Peyer's patch (tissue), 4 donors: ENCODE results near the gene ZNF764.

Experiments used
- CTCF ChIP-seq, 6 experiments: fragments of 450-650 bp in 4 of 6; fragments of 200-600 bp in 2 of 6; sonication (generic) in 1 of 6; IDR thresholded peaks; one replicate each; pipeline ENCODE4 v1.5.1; 2017 to 2019; ENCODE audit warnings: antibody characterized with exemption in 6 of 6, mild to moderate bottlenecking in 3 of 6, moderate library complexity in 1 of 6
- POLR2A ChIP-seq, 2 donors: fragments of 450-650 bp; IDR thresholded peaks; one replicate each; pipeline ENCODE4 v1.5.1; 2017; ENCODE audit warnings: antibody characterized with exemption in 2 of 2, mild to moderate bottlenecking in 2 of 2, moderate library complexity in 2 of 2

DNA sequence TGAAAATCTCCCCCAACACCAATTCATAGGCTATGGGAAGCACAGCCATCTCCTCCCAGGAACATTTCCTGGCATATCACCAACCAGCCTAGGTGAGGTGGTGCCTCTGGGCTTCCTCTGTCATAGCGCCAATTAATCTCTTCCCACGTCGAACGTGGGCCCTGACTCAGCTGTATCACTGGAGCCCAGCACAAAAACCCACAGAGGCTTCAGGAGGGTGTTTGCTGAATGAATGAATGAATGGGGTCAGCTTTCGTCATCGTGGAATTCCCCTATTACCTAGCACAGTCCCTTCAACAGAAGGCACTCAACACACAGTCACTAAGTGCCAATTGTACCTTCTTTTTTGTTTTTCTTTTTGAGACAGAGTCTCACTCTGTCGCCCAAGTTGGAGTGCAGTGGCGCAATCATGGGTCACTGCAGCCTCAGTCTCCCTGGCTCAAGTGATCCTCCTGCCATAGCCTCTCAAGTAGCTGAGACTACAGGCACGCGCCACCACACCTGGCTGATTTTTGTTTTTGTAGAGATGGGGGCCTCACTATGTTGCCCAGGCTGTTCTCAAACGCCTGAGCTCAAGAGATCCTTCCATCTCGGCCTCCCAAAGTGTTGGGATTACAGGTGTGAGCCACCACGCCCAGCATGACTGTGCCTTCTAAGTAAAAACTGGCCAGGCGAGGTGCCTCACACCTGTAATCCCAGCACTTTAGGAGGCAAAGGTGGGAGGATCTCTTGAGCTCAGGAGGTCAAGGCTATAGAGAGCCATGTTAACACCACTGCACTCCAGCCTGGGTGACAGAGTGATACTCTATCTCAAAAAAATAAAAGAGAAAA is 9.2 kb upstream of the ZNF764 start:
- TF ChIP-seq CTCF (IDR thresholded peaks at IDR 0.05) (no peak), POLR2A (IDR thresholded peaks at IDR 0.05) (no peak)
